Suprapubic skin (tissue), 4 donors: ENCODE measurements around the gene ERC2.

Source experiments
- POLR2A ChIP-seq, 2 donors: fragments of 450-650 bp; IDR thresholded peaks; one replicate each; pipeline ENCODE4 v1.6.1; 2017; ENCODE audit warnings: antibody characterized with exemption in 2 of 2, mild to moderate bottlenecking in 2 of 2, moderate library complexity in 2 of 2
- POLR2AphosphoS5 ChIP-seq, 3 donors: sonication (generic); formaldehyde crosslinking; IDR thresholded peaks; one replicate each; pipeline ENCODE4 v1.6.1; 2017; ENCODE audit warnings: antibody characterized with exemption in 3 of 3

GRCh38 chr3:55682461-55682860 is 785.8 kb downstream of the ERC2 start:
- TF ChIP-seq POLR2A (IDR thresholded peaks at IDR 0.05) (no peak), POLR2AphosphoS5 (IDR thresholded peaks at IDR 0.05) (no peak)
